Measurements from ENCODE around the gene CPNE9. TPM values are rescaled to one million over a fixed set of nuclear protein-coding genes. Genes with fewer than 3 reads are reported as not detected.
A peak's percentile ranks its signal among the peaks of the same experiment; 100 is the strongest.

CPNE9 gene
- total and polyA plus RNA-seq, 2 of the 13 experiments (the other 11 are each of a cell fraction or from before 2014, with no cell fraction given) = 0.20 TPM; not detected in 1

- TF ChIP-seq ZNF101 (CRISPR knock-in tag; IDR thresholded peaks at IDR 0.05; ENCODE audit: borderline replicate concordance, low read depth) (no peak), FOXK2 (IDR thresholded peaks at IDR 0.05) (no peak), CEBPZ (IDR thresholded peaks at IDR 0.05; ENCODE audit: low read length) (no peak), BRF2 (CRISPR knock-in tag; IDR thresholded peaks at IDR 0.05) (no peak), PHF8 (CRISPR knock-in tag; IDR thresholded peaks at IDR 0.05) (peak; percentile 92), THAP11 (CRISPR knock-in tag; IDR thresholded peaks at IDR 0.05) (peak; percentile 84), ZNF773 (CRISPR knock-in tag; IDR thresholded peaks at IDR 0.05; ENCODE audit: borderline replicate concordance) (no peak), ZNF317 (CRISPR knock-in tag; IDR thresholded peaks at IDR 0.05) (0 out of 2 replicates have a peak, but pooled peaks have one; percentile 53), SMAD3 (CRISPR knock-in tag; IDR thresholded peaks at IDR 0.05) (no peak), ZNF878 (CRISPR knock-in tag; IDR thresholded peaks at IDR 0.05) (0 out of 2 replicates have a peak, but pooled peaks have one; percentile 43), GATAD1 (CRISPR knock-in tag; IDR thresholded peaks at IDR 0.05) (peak; percentile 96), AHR (CRISPR knock-in tag; IDR thresholded peaks at IDR 0.05) (no peak), ZNF501 (CRISPR knock-in tag; IDR thresholded peaks at IDR 0.05) (peak; percentile 87), DDIT3 (CRISPR knock-in tag; IDR thresholded peaks at IDR 0.05) (no peak), ZNF691 (CRISPR knock-in tag; IDR thresholded peaks at IDR 0.05; ENCODE audit: borderline replicate concordance, low read depth) (no peak; the same call in 1 of the 2 replicates), KMT2A (CRISPR knock-in tag; IDR thresholded peaks at IDR 0.05) (peak; percentile 51; the same call in 1 of the 2 replicates), ZNF326 (CRISPR knock-in tag; IDR thresholded peaks at IDR 0.05; ENCODE audit: borderline replicate concordance) (no peak), ZNF784 (CRISPR knock-in tag; IDR thresholded peaks at IDR 0.05; ENCODE audit: borderline replicate concordance) (peak; percentile 63; the same call in 1 of the 2 replicates), ZNF138 (CRISPR knock-in tag; IDR thresholded peaks at IDR 0.05; ENCODE audit: low read depth) (no peak), ZNF607 (CRISPR knock-in tag; IDR thresholded peaks at IDR 0.05; ENCODE audit: borderline replicate concordance) (peak; percentile 33; the same call in 1 of the 2 replicates), HNF4G (IDR thresholded peaks at IDR 0.05; ENCODE audit: borderline replicate concordance, low read depth, low read length) (no peak), HNF4G (CRISPR knock-in tag; IDR thresholded peaks at IDR 0.05; ENCODE audit: borderline replicate concordance, low read depth) (peak; percentile 46; the same call in 1 of the 2 replicates)
Measured at GRCh38 chr3:9731206-9732079, 27.8 kb downstream of the CPNE9 start, which contains the start of gene BRPF1 (continued).

Data from HepG2 (cell line).